ENCODE results near the gene GNPTG.
"Not testable (repeated sequence)": the region's sequence is repeated elsewhere in the genome, so short reads cannot be mapped to it uniquely, and the experiment has no call there.

The GNPTG gene

GRCh38 chr16:1320097-1320496, 31.6 kb upstream of the GNPTG start:
- DNase-seq, result no peak

DNA sequence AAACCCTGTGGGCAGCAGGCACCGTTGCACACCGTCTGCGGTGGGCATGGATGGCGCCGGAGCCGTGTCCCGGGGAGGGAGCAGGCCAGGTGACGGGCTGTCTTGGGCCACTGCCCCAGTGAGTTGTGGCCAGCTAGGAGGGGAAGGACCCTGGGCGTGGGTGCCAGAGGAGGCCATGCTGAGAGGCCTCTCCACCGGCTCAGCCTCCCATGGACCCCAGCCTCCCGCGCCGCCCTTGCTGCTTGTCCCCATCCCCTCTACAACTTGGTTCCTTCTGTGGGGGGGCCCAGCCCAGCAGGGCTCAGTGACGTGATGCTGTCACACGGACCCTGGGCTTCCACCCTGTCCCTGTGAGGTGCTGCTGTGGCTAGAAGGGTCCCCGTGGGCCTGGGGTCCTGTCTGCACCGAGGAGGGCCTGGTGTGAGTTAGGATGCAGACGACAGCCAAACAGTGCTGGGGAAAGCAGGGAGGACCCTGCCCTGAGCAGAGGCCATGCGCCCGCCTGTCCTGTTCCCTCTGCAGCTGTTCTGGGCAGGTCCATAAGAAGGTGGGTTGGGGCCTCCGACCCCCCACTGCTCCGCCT, 31.0 kb upstream of the GNPTG start:
- no peak for DNase-seq

GRCh38 chr16:1322407-1322806, 29.3 kb upstream of the GNPTG start:
- DNase-seq, result no peak

- no peak for DNase-seq
These were observed 28.2 kb upstream of the GNPTG start for GRCh38 chr16:1323296-1324239.

DNA sequence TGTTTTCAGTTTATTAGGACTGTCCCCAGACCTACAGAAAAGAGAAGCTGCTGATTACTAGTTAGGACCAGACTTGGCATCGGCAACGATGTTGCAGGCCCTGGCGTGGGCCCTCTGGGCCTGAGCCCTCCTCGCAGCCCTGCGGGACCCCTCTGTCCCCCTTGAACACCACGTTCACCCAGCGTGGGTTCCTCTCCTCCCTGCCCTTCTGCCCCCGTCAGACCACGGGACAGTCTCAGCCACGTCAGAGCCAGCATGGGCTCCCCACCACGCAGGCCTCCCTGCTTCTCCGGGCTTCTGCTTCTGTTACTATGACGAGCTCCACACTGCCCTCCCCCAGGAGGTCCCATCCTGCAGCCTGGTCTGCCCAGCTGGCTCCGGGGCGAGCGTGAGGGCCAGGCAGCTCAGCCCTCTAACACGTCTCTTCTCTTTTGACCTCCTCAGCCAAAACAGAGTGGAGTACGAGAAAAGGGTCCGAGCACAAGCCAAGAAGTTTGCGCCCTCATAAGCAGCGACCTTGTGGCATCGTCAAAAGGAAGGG, 27.4 kb upstream of the GNPTG start:
- no peak for DNase-seq

DNA sequence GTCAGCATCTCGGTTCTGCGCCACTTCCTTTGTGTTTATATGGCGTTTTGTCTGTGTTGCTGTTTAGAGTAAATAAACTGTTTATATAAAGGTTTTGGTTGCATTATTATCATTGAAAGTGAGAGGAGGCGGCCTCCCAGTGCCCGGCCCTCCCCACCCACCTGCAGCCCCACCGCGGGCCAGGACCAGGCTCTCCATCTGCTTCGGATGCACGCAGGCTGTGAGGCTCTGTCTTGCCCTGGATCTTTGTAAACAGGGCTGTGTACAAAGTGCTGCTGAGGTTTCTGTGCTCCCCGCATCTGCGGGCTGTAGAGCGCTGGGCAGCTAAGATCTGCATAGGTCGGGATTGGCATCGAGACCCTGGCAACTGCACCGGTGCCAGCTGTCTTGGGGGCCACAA, 26.5 kb upstream of the GNPTG start:
- no peak for DNase-seq

DNA sequence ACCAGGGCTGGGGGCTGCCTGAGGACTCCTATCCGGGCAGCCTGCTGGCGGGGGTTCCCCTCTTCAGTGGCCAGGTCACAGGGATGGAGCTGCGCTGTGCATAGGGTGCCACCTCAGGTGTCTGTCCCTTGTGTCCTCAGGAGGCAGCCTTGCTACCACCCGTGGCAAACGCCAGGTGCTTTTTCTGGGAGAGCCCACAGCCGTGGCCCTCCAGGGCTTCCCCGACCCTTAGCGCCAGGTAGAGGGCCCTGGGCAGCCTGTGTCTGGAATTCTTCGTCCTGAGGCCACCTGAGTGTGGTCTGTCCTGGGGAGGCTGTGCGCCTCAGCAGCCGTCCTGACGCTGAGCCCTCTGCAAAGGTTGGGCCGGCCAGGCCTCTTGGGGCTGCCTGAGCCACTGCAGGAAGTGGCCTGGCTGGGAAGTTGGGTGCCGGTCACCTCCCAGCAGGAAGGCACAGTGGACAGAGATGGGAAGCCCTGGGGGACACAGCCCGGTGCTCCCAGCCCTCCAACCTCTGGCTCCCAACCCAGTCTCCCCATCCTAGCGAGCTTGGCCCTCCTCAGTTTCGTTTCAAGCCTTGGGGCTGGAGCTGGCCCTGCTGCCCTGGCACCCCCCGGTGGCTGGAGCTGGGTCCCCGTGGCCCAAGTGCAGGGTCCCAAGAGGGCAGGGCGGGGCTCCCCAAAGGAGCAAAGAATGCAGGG, 25.9 kb upstream of the GNPTG start:
- DNase-seq, result no peak

- DNase-seq, result no peak
These were observed 25.3 kb upstream of the GNPTG start for GRCh38 chr16:1326391-1326790.

DNA sequence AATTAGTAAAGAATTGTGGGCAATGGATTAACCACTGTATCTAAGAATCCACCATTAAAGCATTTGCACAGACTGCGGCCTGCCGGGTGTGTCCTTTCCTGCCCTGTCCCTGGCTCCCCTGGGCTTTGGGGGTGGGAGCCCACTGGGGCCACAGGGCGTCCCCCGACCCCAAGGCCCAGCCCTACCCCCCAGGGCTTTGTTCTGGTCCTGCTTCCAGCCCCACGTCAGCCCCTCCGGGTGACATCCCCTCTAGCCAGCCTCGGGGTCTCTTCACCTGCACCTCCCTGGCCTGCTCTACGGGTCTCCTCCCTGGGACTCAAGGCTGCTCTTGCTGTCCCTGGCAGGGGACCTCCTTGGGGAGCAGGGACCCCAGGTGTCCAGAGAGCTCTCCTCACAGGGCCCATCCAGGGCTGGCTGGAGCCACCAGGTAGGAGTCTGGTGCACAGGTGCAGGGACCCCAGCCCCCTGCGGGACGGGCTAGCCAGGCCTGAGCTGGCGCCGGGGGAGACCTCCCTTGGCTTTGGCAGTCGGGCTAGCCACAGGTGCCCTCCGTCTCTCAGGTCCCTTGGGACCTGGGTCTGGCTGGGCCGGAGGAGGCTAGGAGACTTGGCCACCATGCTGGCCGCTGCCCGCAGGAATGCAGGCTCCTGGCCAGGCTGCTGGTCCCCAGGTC, 24.6 kb upstream of the GNPTG start:
- DNase-seq, result no peak

DNA sequence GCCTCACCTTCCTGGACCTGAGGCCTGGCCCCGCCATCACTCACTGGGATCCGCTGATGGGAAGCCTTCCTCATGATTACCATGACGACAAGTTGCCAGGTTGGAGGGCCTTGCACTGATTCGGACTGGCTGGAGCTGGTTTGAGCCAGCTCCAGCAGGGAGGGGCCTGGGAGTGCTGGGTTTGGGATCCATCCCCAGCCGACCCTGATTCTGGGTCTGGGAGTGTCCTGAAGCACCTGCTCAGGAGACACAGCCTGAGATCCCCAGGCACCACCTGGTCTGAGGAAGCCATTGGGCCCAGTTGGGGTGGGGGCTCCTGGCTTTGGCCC, 24.1 kb upstream of the GNPTG start:
- no peak for DNase-seq

DNA sequence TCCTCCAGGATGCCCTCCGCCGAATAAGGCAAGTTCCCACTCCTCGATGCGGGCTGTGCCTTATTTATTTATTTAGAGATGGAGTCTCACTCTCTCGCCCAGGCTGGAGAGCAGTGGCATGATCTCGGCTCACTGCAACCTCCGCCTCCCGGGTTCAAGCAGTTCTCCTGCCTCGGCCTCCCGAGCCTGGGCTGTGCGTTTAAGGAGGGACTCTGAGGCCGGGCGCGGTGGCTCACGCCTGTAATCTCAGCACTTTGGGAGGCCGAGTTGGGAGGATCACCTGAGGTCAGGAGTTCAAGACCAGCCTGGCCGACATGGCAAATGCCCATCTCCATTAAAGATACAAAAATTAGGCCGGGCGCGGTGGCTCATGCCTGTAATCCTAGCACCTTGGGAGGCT, 23.6 kb upstream of the GNPTG start:
- not testable (repeated sequence) for DNase-seq

DNA sequence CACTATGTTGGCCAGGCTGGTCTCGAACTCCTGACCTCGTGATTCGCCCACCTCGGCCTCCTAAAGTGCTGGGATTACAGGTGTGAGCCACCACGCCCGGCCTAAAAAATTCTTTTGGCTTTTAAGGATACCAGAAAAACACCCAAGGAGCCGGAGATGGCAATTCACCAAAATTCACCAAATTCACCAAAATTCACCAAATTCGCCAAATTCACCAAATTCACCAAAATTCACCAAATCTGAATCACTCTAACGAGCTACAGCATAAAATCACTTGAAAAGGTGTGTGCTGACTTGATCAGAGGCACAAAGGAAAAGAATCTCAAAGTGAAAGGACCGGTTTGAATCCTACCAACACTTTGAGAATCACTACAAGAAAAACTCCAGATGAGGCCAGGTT, 22.8 kb upstream of the GNPTG start:
- DNase-seq, result not testable (repeated sequence)

DNA sequence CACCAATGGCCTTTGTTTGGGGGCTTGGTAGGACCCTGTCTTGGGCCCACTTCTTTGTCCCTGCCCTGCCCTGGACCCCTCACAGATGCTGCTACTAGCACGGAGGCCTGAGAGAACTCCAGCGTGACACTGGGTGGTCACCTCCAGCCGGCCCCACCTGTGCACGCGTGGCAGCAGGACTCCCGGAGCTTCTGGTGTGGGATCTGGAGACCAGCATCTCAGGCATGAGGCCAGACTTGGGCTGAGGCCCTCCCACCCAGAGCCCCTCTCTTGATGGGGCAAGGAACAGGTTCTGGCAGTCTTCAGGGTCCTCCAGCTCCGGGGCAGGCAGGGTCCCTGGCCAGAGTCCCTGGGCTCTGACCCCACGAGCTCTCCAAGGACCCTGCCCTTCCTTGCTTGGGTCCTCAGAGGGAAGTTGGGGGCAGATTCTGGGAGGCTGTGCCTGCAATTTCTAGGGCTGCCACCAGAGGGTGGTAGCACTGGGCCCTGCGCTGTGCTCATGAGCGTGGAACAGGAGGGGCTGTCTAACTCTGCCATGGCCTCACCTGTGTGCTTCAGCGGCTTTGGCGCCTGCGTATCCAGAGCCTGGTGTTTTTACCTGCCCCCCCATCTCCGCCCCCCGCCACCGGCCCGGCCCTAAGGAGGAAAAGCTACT, 21.3 kb upstream of the GNPTG start:
- DNase-seq, result no peak

DNA sequence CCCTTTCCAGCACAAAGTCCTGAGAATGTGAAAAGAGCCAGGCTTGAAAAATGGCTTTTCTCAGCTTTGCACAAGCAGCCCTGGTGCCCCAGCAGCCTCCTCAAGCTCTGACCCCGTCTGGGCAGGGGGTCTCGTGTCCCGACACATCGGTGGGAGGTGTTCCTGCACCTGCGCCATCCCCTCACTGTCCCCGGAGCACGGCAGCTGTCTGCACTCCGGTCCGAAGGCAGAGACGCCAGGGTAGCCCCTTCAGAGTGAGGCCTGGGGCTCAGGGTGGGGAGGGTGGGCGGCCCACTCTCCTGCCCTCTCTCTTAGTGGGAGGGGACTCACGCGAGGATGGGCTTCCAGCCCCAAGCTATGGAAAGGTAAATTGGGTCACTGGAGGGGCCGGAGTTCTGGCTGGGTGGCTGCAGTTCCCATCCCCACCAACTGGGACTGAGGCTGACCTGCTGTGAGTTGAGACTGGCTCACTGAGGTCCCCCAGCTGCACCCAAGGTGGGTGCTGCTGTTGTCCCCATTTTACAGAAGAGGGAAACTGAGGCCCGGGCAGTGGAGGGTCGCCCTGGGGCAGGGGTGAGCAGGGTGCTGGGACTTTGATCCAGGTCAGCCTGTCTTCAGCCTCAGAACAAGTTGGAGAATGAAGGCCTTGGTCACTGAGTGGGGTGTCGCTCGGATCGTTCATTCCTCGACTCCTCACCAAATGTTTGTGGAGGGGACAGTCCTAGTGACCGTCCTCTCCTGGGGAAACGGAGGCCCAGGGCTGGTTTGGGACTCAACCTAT, 20.6 kb upstream of the GNPTG start:
- DNase-seq, result no peak

- no peak for DNase-seq
These were observed 19.8 kb upstream of the GNPTG start for GRCh38 chr16:1331712-1332617.

DNA sequence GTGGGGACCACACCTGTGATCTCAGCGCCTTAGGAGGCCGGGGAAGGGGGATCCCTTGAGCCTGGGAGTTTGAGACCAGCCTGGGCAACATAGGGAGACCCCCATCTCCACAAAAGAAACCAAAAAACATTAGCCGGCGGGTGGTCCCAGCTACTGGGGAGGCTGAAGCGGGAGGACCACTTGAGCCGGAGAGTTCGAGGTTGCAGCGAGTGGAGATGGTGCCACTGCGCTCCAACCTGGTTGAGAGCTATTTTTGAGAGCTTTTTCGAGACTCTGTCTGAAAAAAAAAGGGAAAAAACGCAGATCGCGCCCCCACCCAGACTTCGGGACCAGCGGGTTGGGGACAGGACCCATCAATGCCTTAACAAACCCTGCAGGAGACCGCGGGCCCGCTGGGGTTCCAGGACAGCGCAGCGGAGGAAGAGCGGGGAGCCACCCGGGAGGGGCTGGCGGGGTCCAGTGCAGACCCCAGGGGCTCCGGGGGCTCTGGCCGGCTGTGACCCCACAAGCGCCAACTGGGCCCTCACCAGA, 19.0 kb upstream of the GNPTG start:
- DNase-seq, result no peak

DNA sequence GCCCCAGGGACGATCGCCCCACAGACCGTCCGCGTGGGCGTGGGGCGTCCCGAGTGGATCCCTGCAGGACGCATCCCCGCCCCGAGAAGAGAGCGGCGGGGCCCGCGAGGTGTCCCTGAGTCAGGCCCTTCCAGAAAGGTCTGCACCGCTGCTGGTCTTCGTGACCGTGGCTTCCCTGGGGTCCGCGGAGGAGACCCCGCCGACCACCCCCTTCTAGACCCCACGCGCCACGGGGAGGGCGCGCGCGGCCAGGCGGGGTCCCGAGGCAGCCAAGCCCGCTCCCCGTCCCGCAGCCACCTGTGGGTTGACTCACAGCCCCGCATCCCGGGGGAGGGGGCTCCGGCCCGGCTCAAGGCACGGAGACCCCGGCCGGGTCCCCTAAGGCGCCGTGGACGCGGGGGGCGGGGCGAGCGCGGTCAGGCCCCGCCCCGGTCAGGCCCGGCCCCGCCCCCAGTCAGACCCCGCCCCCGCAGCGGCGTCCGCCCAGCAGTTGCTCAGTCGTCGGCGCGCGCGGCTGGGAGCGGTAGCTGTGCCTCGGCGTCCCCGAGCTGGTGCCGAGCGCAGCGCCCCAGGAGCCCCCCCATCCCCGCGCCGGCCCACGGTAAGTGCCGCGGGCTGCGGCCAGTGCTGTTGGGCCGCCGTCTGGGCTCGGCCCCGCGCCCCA, 18.4 kb upstream of the GNPTG start, which contains the start of gene BAIAP3:
Gene BAIAP3, plus strand, starts transcription at position 497 of the 664 bp plus-strand sequence. CDS start 4,905 bp downstream, outside the sequence.
- DNase-seq, result no peak

DNA sequence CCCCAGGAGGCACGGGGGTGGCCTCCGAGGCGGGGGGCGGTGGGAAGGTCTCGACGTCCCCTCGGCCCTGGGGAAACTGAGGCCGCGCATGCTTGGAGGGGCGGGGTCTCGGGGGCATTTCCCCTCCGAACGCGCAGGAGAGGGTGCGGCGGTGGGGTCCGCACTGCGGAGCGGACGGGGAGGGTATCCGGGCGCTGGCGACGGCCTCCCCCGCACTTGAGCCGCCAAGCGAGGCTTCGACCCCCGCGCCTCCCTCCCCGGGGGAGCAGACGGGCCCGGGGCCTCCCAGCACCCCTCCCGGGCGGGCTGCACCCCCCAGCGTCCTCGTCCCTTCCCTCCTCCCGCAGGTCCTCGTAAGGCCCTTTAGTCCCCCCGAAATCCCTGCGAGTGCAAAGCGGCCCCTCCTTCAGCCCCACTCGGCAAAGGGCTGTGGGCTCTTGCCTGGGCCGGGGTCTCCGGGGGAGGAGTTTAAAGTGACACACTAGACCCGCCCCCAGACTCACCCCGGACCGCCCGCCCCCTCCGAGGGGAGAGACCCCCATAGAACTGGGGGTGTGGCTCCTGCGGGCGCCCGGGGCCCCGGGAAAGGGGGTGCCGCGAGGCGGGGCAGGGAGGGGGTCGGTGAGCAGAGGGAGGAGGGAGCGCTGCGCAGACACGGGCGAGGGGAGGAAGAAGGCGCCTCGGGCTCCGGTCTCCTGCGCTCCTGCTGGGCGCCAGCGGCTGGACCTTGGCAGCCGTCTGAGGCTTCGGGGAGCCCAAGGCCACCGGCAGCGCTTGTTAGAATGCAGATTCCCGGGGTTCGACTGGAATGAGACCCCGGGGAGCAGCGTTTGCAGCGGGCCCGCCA, 17.7 kb upstream of the GNPTG start:
- no peak for DNase-seq

DNA sequence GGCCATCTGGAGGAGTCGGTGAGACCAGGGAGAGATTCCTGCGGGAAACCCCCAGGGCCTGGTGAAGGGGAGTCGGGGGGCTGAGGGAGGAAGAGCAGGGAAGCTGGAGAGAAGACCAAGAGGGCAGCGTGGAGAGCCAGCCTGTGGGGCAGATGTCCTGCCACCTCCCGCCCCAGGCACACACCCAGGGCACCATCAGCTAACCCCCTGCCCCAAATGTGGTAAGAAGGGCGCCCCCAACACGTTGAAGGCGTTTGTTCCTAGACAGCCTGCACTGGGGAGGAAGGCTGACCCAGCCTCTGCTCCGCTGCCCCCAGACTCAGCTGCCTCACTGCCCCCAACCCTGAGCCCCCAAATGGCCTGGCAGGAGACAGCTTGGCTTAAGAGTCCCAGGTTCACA, 17.0 kb upstream of the GNPTG start:
- DNase-seq, result no peak

Measured in NCI-H2171 treated with DMSO at 0.1 percent for 48 hours (cell line).